ENCODE results near the gene SLC23A3.

Gene SLC23A3

DNA sequence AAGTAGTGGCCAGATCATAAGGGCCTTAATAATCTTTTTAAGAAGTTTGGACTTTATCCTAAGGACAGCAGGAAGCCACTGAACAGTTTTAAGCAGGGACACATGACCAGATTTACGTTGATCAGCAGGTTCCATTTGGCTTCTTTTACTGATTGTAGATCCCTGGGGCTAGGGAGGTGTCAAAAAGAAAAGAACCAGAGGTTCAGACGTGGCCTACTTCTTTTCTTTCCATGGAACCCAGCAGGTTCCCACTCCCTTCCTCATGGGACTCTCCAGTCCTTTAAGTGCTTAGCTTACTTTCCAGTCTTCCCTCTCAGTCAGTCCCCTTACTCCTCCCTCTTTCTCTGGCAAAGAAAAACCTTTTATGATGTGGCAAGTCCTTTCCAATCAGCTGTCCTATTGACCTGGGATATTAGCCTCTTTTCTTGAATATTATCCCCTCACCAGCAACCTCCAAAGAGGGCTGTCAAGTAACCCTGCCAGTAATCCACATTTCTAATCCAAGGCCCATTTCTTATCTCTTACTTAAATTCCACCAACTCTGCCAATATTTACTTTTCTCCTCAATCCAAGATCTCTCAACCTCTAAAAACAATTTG lies 42.7 kb downstream of the SLC23A3 start:
- Histone ChIP-seq H3K9me3 (ENCODE audit: low read length) (no peaks in the 10 kb centered on the region), H3K27me3 (ENCODE audit: insufficient read depth, low read length) (no peaks in the 10 kb centered on the region), H3K4me3 (ENCODE audit: low read depth, low read length, poor library complexity, severe bottlenecking) (no peak overlapping the region), H3K36me3 (ENCODE audit: insufficient read depth, low read length) (no peaks in the 10 kb centered on the region), H3K27ac (ENCODE audit: low read depth, low read length, poor library complexity, severe bottlenecking) (no peak overlapping the region), H2AFZ (ENCODE audit: low read length) (no peak overlapping the region), H3K9ac (ENCODE audit: low read length) (no peak overlapping the region), H3K4me1 (ENCODE audit: insufficient read depth, low read length, severe bottlenecking) (no peaks in the 10 kb centered on the region), H3K4me2 (ENCODE audit: low read length) (no peak overlapping the region), H3K9me2 (ENCODE audit: low read depth, low read length) (no peaks in the 10 kb centered on the region), H3F3A (ENCODE audit: insufficient read depth, low read length) (no peaks in the 10 kb centered on the region), H3K79me2 (ENCODE audit: insufficient read depth, low read length) (no peaks in the 10 kb centered on the region), H4K20me1 (ENCODE audit: insufficient read depth, low read length) (no peaks in the 10 kb centered on the region)
- TF ChIP-seq, protein P1, sequence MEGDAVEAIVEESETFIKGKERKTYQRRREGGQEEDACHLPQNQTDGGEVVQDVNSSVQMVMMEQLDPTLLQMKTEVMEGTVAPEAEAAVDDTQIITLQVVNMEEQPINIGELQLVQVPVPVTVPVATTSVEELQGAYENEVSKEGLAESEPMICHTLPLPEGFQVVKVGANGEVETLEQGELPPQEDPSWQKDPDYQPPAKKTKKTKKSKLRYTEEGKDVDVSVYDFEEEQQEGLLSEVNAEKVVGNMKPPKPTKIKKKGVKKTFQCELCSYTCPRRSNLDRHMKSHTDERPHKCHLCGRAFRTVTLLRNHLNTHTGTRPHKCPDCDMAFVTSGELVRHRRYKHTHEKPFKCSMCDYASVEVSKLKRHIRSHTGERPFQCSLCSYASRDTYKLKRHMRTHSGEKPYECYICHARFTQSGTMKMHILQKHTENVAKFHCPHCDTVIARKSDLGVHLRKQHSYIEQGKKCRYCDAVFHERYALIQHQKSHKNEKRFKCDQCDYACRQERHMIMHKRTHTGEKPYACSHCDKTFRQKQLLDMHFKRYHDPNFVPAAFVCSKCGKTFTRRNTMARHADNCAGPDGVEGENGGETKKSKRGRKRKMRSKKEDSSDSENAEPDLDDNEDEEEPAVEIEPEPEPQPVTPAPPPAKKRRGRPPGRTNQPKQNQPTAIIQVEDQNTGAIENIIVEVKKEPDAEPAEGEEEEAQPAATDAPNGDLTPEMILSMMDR (IDR thresholded peaks at IDR 0.05; ENCODE audit: low read length) = no peak
- no peak for TF ChIP-seq EZH2 (IDR thresholded peaks at IDR 0.05; ENCODE audit: borderline replicate concordance, low read length)

DNA sequence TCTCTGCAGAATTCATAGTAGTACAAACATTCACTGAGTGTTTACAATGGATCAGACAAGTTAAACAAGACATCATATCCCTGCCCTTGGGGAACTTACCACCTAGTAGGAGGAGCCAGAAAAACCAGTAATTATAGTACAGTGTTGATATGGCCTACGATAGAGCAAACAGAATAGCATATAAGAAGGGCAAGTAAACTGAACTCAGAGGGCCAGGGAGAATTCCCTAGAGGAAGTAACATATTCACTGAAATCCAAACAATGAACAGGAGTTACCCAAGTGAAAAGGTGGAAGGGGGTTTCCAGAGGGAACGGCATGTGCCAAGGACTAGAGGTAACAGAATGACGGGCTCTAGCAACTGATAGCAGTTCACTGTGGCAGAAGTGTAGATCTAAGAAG lies 43.3 kb downstream of the SLC23A3 start:
- Histone ChIP-seq H3K4me3 (ENCODE audit: low read depth, low read length, poor library complexity, severe bottlenecking) (no peak overlapping the region), H2AFZ (ENCODE audit: low read length) (no peak overlapping the region), H3K9me3 (ENCODE audit: low read length) (no peaks in the 10 kb centered on the region), H3F3A (ENCODE audit: insufficient read depth, low read length) (no peaks in the 10 kb centered on the region), H3K4me1 (ENCODE audit: insufficient read depth, low read length, severe bottlenecking) (no peaks in the 10 kb centered on the region), H3K27ac (ENCODE audit: low read depth, low read length, poor library complexity, severe bottlenecking) (no peak overlapping the region), H3K79me2 (ENCODE audit: insufficient read depth, low read length) (no peaks in the 10 kb centered on the region), H3K4me2 (ENCODE audit: low read length) (no peak overlapping the region), H3K9ac (ENCODE audit: low read length) (no peak overlapping the region), H3K36me3 (ENCODE audit: insufficient read depth, low read length) (no peaks in the 10 kb centered on the region), H3K27me3 (ENCODE audit: insufficient read depth, low read length) (no peaks in the 10 kb centered on the region), H3K9me2 (ENCODE audit: low read depth, low read length) (no peaks in the 10 kb centered on the region), H4K20me1 (ENCODE audit: insufficient read depth, low read length) (no peaks in the 10 kb centered on the region)
- TF ChIP-seq, protein P1 (IDR thresholded peaks at IDR 0.05; ENCODE audit: low read length) = no peak
- no peak for TF ChIP-seq EZH2 (IDR thresholded peaks at IDR 0.05; ENCODE audit: borderline replicate concordance, low read length)

DNA sequence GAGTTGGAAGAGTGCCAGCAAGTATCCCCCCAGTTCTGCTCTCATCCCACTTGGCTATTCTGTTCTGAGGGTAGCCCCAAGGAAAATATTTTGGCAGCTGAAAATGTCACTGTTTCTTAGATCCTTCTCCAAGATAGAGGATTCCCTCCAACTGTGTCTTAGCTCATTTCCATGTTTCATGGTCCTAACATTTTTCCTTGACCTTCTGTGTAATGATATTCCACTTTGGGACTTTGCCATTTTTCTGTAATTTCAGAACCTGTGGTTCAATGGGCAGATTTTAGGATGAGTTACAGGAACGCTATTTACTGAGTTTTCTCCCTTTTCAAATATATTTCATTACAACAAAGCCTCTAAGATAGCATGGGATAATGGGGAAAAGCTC lies 44.0 kb downstream of the SLC23A3 start:
- H3K36me3 ChIP-seq (ENCODE audit: insufficient read depth, low read length) = no peaks in the 10 kb centered on the region
- no peaks in the 10 kb centered on the region for H3K79me2 ChIP-seq (ENCODE audit: insufficient read depth, low read length)
- H3K4me1 ChIP-seq (ENCODE audit: insufficient read depth, low read length, severe bottlenecking) = no peaks in the 10 kb centered on the region
- H3K4me3 ChIP-seq (ENCODE audit: low read depth, low read length, poor library complexity, severe bottlenecking) = no peak overlapping the region
- H2AFZ ChIP-seq (ENCODE audit: low read length) = no peak overlapping the region
- no peak overlapping the region for H3K4me2 ChIP-seq (ENCODE audit: low read length)
- H3F3A ChIP-seq (ENCODE audit: insufficient read depth, low read length) = no peaks in the 10 kb centered on the region
- H3K27me3 ChIP-seq (ENCODE audit: insufficient read depth, low read length) = no peaks in the 10 kb centered on the region
- no peaks in the 10 kb centered on the region for H3K9me2 ChIP-seq (ENCODE audit: low read depth, low read length)
- TF ChIP-seq, protein P1 (IDR thresholded peaks at IDR 0.05; ENCODE audit: low read length) = no peak
- TF ChIP-seq EZH2 (IDR thresholded peaks at IDR 0.05; ENCODE audit: borderline replicate concordance, low read length) = no peak
- H3K27ac ChIP-seq (ENCODE audit: low read depth, low read length, poor library complexity, severe bottlenecking) = no peak overlapping the region
- H4K20me1 ChIP-seq (ENCODE audit: insufficient read depth, low read length) = no peaks in the 10 kb centered on the region
- no peak overlapping the region for H3K9ac ChIP-seq (ENCODE audit: low read length)
- no peaks in the 10 kb centered on the region for H3K9me3 ChIP-seq (ENCODE audit: low read length)
